Activated CD8-positive, alpha-beta T cell treated with anti-CD3 and anti-CD28 coated beads for 36 hours (primary cell): Measurements from ENCODE around the gene ALG11. TPM values are rescaled to one million over a fixed set of nuclear protein-coding genes. Genes with fewer than 3 reads are reported as not detected.

Experiments used
- ATAC-seq: fragments of 200-7000 bp; cut with Tn5 transposase; one replicate; pipeline ENCODE4 v1.10.0; 2021; ENCODE audit warnings: mild to moderate bottlenecking, moderate library complexity
- CTCF ChIA-PET: fragments of 350-600 bp; sonication (Branson Sonifier 250); formaldehyde crosslinking; loops from one replicate; lab custom pipeline; 2021; ENCODE audit warnings: antibody characterized with exemption; lab: Charles Lee
- POLR2A ChIA-PET: fragments of 350-600 bp; sonication (Branson Sonifier 250); formaldehyde crosslinking; loops from one replicate; lab custom pipeline; 2021; ENCODE audit warnings: antibody characterized with exemption; lab: Charles Lee
- DNase-seq: peaks from one replicate; pipeline ENCODE4 v3.0.0-alpha.2; 2020
- H3K27ac Mint-ChIP-seq: one replicate; pipeline ENCODE4 v1.8.0; 2021; ENCODE audit warnings: mild to moderate bottlenecking, mixed read lengths
- H3K27me3 Mint-ChIP-seq: one replicate; pipeline ENCODE4 v1.8.0; 2021; ENCODE audit warnings: mixed read lengths
- H3K36me3 Mint-ChIP-seq: one replicate; pipeline ENCODE4 v1.8.0; 2021; ENCODE audit warnings: low read depth, mixed read lengths
- H3K4me1 Mint-ChIP-seq: one replicate; pipeline ENCODE4 v1.8.0; 2021; ENCODE audit warnings: low read depth, mixed read lengths
- H3K4me3 Mint-ChIP-seq: one replicate; pipeline ENCODE4 v1.8.0; 2021; ENCODE audit warnings: mild to moderate bottlenecking, moderate library complexity, mixed read lengths
- H3K9me3 Mint-ChIP-seq: one replicate; pipeline ENCODE4 v1.8.0; 2021; ENCODE audit warnings: mixed read lengths
- intact Hi-C: fragments of 100-400 bp; cut with micrococcal nuclease; formaldehyde crosslinking; loops from one replicate; pipeline ENCODE4 v1.10.0; 2022
- total RNA-seq, 2 experiments: library from RNA; stranded (reverse); gene quantifications; one replicate each; pipeline ENCODE4 v1.2.3, GENCODE V29; 2021
- TF ChIP-seq, protein P1 (sequence below): fragments of 200-600 bp; IDR thresholded peaks from one replicate; pipeline ENCODE4 v1.8.0; 2022; ENCODE audit warnings: antibody characterized with exemption, mild to moderate bottlenecking

Gene ALG11
- total RNA-seq, 2 experiments from 2014 or later = 21.0 to 22.6 TPM

DNA sequence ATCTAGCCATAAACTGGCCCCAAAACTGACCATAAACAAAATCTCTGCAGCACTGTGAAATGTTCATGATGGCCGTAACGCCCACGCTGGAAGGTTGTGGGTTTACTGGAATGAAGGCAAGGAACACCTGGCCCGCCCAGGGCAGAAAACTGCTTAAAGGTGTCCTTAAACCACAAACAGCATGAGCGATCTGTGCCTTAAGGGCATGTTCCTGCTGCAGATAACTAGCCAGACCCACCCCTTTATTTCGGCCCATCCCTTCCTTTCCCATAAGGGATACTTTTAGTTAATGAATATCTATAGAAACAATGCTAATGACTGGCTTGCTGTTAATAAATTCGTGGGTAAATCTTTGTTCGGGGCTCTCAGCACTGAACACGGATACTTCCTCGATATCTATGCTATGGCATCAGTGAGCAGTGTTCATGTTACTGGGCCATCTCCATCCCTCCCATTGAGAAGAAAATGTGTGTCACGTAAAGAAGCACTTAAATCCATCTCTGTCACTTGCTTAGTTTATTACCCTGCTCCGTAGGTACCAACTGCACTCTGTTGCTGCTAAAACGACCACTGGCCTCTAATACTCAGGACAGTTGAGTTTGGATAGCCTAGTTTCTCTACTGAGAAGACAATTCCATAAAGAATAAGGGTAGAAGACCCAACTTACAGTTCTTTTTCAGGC is 6.2 kb upstream of the ALG11 start:
- H3K9me3 Mint-ChIP-seq = no peaks in the 10 kb centered on the region
- intact Hi-C loops = no loop called here
- CTCF ChIA-PET = no interaction called here

DNA sequence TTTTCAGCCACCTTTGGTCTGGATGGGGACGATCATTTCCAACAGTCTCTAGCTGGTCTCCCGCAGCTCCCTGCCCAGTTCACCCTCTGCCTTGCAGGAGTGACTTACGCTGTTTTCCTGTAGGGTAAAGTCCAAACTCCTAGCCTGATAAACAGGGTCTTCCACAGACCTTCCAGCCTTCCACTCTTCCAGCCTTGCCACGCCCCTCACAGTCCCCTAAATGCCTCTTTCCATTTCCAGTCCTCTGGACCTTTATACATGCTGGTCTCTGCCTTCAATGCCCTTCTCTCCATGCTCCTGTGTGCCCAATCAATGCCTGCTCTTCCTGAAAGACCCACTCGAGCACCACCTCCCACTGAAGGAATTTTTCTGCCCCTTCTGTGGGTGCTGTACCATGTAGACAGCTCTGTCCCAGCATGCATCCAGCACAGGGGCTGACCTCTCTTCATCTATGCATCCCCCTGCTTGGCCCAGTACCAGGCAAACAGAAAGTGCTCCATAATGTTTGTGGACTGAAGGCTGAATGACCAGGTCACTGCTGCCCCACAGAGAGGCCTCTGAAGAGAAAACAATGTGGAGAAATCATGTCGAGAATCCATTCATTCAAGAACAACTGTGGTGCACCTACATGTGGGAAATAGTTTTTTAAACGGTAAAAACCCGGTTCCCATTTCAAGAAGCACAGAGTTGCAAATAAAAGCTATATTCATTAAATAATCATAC is 5.5 kb upstream of the ALG11 start:
- ATAC-seq (no peak), DNase-seq (no peak)
- Mint-ChIP-seq H3K27me3 (peaks cover 16% of the 10 kb centered on the region), H3K27ac (no peak overlapping the region), H3K9me3 (no peaks in the 10 kb centered on the region), H3K4me1 (peaks cover 6% of the 10 kb centered on the region), H3K36me3 (no peaks in the 10 kb centered on the region), H3K4me3 (no peak overlapping the region)
- ChIA-PET CTCF (interaction anchor here (3.3 kb wide), 1 partner anchor 121 kb away, joined by 16 read pairs; the partner anchor contains the start of gene NEK5), POLR2A (no interaction called here)
- intact Hi-C loops = no loop called here
- TF ChIP-seq, protein P1, sequence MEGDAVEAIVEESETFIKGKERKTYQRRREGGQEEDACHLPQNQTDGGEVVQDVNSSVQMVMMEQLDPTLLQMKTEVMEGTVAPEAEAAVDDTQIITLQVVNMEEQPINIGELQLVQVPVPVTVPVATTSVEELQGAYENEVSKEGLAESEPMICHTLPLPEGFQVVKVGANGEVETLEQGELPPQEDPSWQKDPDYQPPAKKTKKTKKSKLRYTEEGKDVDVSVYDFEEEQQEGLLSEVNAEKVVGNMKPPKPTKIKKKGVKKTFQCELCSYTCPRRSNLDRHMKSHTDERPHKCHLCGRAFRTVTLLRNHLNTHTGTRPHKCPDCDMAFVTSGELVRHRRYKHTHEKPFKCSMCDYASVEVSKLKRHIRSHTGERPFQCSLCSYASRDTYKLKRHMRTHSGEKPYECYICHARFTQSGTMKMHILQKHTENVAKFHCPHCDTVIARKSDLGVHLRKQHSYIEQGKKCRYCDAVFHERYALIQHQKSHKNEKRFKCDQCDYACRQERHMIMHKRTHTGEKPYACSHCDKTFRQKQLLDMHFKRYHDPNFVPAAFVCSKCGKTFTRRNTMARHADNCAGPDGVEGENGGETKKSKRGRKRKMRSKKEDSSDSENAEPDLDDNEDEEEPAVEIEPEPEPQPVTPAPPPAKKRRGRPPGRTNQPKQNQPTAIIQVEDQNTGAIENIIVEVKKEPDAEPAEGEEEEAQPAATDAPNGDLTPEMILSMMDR = no peak

More for the DNA sequence above, 6.2 kb upstream of the ALG11 start:
- ATAC-seq (no peak), DNase-seq (no peak)
- Mint-ChIP-seq H3K4me1 (peaks cover 3% of the 10 kb centered on the region), H3K27me3 (peaks cover 13% of the 10 kb centered on the region), H3K4me3 (no peak overlapping the region), H3K36me3 (no peaks in the 10 kb centered on the region), H3K27ac (no peak overlapping the region)
- POLR2A ChIA-PET = no interaction called here
- TF ChIP-seq, protein P1 = no peak

DNA sequence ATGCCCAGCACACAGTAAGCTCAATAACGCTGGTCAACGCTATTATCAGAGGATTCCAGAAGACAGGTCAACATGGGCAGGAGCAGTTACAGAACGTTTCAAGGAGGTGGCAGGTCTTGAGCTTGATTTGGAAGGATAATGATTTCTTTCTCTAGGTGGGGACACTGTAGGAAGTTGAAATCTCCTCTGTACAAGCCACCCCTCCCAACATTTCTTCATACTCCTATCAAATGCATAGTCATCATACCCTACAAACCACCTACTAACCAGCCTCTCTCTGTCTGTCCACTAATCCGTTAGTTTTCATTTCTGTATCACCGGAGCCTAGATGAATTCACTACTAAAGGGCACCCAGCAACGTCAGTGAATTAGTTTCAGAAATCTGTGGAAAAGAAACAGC is 2.3 kb upstream of the ALG11 start:
- Mint-ChIP-seq H3K27me3 (peaks cover 16% of the 10 kb centered on the region), H3K36me3 (no peaks in the 10 kb centered on the region), H3K4me3 (no peak overlapping the region), H3K9me3 (no peaks in the 10 kb centered on the region), H3K27ac (no peak overlapping the region), H3K4me1 (peaks cover 10% of the 10 kb centered on the region)
- DNase-seq = no peak
- TF ChIP-seq, protein P1 = no peak
- POLR2A ChIA-PET = interaction anchor here (0.5 kb wide), 1 partner anchor 81 kb away, joined by 3 read pairs; no protein-coding TSS in a partner anchor
- CTCF ChIA-PET = interaction anchor here (3.3 kb wide), 1 partner anchor 118 kb away, joined by 16 read pairs; the partner anchor contains the start of gene NEK5
- intact Hi-C loops = no loop called here
- no peak for ATAC-seq

DNA sequence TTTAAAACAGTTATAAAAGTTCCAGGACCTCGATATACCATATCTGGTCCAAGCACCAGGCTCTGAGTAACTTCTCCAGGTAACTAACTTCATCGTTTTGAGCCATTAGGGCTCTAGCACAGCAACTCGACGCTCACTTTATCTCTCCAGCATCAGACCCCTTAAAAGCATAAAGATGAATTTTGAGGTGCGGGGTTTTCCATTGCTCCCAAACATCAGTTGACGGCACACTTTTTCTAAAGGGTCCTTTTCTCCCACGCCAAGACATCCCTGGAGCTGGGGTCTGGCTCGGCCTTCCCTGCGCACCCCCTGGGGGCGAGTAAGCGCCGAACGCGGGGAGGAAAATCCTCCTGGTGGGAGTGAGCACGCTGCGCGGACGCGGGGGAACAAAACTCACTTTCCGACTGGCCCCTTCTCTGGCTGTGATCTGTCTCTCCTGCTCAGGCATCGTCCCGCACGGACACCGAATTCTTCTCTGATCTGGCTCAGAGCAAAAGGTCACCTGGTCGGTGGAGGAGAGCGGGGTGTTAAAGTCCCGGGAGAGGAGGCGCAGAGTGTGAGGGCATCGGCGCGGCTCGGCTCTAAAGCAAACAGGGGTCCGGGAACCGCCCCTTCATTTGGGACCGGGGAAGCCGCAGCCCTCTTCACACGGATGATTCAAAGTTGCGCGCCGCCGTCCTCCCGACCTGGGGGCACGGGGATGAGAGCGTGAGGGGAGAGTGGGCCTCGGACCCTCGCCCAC is 1.1 kb upstream of the ALG11 start, which contains the start of gene ATP7B:
ATP7B (minus strand) TSS at position 561 of the 742 bp plus-strand sequence; CDS start at position 448, 113 bp downstream.
- ATAC-seq (no peak), DNase-seq (peak; percentile 39)
- Mint-ChIP-seq H3K36me3 (peaks cover 4% of the 10 kb centered on the region), H3K27me3 (peaks cover 16% of the 10 kb centered on the region), H3K27ac (peak within 1 kb of the TSS; percentile 94), H3K4me1 (peaks cover 14% of the 10 kb centered on the region), H3K9me3 (no peaks in the 10 kb centered on the region), H3K4me3 (peak within 1 kb of the TSS; percentile 99)
- POLR2A ChIA-PET = no interaction called here
- CTCF ChIA-PET = interaction anchor here (3.4 kb wide), 1 partner anchor 117 kb away, joined by 19 read pairs; the partner anchor contains the start of gene NEK5
- TF ChIP-seq, protein P1 = no peak
- intact Hi-C loops = no loop called here
